HG03045 (cell line): ENCODE data around the gene HADHB.
"Not testable (repeated sequence)": the region's sequence is repeated elsewhere in the genome, so short reads cannot be mapped to it uniquely, and the experiment has no call there.

ENCODE experiments used
- ATAC-seq: cut with Tn5 transposase; IDR thresholded peaks from one replicate; pipeline ENCODE4 v1.9.1; 2021; ENCODE audit warnings: mild to moderate bottlenecking, moderate library complexity; ENCODE audit not compliant: unreplicated experiment

Gene HADHB

DNA sequence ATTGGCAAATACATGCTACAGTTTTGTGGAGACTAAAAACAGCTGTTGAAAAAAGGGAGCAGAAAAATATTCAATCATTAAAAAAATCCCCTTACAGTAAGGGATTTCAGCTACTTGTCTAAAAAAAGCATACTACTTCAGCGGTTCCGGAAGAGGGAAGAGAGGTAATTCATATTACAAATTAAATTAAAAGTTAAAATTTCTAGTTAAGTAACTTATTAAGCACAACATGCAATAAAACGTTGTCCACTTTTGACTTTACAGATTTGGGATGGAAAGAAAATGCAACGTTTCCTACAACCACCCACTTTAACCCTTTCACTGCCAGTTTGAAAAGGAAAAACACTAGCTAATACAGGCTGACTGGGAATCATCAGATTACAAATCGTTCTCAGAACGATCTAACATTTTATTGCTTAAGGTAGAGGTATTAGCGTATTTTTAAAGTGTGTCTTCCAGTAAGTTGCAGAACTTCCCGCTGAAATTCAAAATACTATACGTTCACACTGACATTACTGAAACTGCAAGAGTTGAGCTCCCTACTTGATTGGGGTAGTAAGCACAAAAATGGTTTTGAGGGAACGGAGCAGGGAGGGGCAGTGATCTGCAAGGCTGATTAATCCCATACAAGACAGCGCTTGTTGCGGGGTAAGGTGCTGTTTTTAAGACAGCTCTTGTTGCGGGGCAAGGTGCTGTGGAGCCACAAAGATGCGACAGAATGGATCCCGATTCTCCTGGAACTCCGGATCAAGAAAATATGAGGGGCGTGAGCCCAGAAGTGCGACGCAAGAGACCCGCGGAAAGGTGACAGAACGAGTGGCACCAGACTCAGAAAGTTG lies 1.1 kb upstream of the HADHB start:
- no peak for ATAC-seq

GRCh38 chr2:26245231-26245732 lies 543 bp downstream of the HADHB start:
- ATAC-seq: peak; percentile 13

GRCh38 chr2:26245810-26246209 lies 1.1 kb downstream of the HADHB start:
- peak; percentile 43 for ATAC-seq

GRCh38 chr2:26246818-26247217 lies 2.1 kb downstream of the HADHB start:
- ATAC-seq: no peak

DNA sequence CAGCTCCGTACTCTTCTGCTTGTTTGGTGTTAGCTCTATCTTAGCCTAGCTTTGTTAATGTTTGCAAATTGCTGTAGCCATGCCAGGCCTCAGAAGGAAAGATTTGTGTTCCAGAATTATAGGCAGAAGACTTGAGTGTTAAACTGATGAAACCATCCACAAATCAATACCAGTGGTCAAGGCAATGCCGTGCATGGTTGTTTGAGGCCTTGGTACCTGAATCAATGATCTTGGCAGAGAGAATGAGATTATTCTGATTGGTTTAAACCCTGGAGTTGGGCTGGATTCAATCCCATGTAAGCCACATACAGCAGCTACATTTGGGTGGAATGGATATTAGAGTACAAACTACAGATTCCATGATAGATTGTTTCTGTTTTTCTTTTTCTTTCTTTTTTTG lies 4.9 kb downstream of the HADHB start:
- no peak for ATAC-seq

GRCh38 chr2:26251893-26252292 lies 7.2 kb downstream of the HADHB start:
- no peak for ATAC-seq

DNA sequence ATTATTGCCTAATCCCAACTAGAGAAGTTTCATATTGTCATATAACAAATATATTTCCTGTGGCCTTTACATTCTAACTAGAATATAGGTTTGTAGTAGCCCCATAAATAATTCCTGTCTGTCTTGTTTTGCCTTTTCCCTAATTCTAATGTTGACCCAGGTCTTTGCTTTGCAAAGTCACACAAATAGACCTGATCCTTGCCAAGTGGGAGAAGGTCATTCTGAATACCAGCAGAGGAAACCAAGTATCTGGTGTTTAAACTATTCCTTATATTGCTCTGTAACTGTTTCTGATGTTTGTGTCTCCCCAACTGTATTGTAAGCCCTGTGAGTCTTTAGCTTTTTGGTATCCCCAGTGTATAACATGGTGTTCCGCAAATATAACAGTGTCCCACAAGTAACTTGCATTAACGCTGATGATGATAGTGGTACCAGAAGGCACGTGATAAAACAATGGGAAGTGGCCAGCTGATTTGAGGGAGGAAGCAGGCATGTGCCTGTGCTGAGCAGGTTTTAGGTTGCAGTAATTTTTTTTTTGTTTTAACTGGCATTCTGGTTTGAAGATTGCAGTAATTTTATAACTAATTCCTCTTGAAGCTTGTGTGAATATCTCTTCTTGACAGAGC lies 11.1 kb downstream of the HADHB start:
- ATAC-seq: no peak

GRCh38 chr2:26258836-26259235 lies 14.1 kb downstream of the HADHB start:
- not testable (repeated sequence) for ATAC-seq

GRCh38 chr2:26268213-26268612 lies 23.5 kb downstream of the HADHB start:
- ATAC-seq: no peak

- ATAC-seq: not testable (repeated sequence)
Measured at GRCh38 chr2:26268670-26269385, 24.1 kb downstream of the HADHB start.

- ATAC-seq: no peak
Measured at GRCh38 chr2:26269571-26270158, 24.9 kb downstream of the HADHB start.

DNA sequence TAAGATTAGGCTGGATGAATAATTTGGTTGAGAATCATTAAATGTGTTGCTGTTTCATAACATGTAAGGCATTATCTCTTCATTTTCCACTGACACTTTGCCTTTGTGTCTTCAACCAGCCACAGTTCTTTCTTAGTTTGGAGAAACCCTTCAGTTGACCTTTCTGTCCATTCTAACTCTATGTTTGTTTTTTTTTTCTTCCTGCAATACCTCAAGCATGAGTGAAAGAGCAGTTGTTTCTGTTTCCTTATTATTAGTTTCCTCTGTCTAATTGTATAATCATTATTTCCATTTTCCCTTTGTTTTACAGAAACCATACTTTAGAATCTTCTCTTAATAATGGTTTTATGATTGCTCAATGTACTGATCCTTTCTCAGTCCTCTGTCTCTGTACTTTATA lies 25.6 kb downstream of the HADHB start:
- no peak for ATAC-seq

DNA sequence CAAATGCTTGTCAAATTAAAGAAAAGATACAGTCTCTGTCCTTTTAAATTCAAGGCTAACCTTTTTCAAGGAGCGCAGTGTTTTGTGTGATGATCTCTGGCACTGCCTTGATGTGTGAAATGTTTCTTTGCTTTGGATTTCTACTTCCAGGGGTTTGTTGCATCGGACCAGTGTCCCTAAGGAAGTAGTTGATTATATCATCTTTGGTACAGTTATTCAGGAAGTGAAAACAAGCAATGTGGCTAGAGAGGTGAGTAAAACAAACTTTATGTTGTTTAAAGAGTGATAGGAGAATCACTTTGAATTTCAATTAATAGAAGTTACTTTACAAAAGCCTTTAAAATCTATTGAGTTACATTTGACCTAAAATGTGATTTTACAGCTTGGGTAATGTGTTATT lies 28.8 kb downstream of the HADHB start:
- no peak for ATAC-seq

DNA sequence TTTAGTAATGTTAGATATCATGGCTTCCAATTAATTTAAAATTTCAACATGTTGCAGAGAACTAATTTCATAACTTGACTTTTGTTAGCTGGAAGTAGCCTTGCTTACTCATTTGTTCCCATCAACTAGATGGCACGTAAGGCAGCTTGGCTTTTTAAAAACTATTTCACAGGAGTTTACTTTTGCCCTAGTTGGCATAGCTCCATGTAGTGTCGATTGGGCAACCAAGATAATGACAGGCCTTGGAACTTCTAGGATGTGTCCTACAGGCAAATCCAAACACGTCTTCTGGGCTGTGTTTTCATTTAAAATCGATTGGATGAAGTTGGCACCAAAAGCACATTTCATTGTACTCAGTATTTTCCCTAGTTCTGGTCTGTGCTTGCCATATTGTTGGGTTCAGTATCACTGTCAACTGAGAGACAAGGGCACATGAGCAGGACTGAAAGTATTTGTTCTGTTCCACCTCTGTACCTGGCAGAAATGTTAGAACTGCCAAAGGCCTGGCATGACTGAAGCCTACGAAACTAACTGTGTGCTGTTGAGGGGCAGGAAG lies 29.4 kb downstream of the HADHB start:
- ATAC-seq: no peak

- ATAC-seq: no peak
Measured at GRCh38 chr2:26276484-26277227, 31.9 kb downstream of the HADHB start.

- ATAC-seq: no peak
Measured at GRCh38 chr2:26279886-26280285, 35.1 kb downstream of the HADHB start.

- no peak for ATAC-seq
Measured at GRCh38 chr2:26281226-26281625, 36.5 kb downstream of the HADHB start.

- ATAC-seq: no peak
Measured at GRCh38 chr2:26283606-26284005, 38.9 kb downstream of the HADHB start.

DNA sequence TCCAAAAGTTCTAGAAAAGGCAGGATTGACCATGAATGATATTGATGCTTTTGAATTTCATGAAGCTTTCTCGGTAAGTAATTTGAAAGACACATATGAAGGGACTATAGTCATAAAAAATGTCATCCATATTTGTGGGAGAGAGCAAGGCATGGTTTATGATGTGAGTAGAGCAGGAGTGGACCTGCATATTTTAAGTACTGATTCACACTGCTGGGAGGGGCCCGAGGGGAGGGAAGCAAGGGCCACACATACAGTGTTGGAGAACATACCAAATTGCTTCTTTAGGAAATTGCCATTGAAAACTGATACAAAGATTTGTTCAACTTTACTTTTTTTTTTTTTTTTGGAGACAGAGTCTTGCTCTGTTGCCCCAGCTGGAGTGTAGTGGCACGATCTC lies 39.4 kb downstream of the HADHB start:
- ATAC-seq: no peak

- no peak for ATAC-seq
Measured at GRCh38 chr2:26285931-26286330, 41.2 kb downstream of the HADHB start.
